ENCODE data around the gene ERCC6. TPM values are rescaled to one million over a fixed set of nuclear protein-coding genes. Genes with fewer than 3 reads are reported as not detected.

The ERCC6 gene
- total RNA-seq, 4 donors from 2014 or later, result 16.0 to 34.0 (median 22.4) TPM

GRCh38 chr10:49560526-49560925 lies 21.6 kb upstream of the ERCC6 start:
- H3K27ac ChIP-seq, result no peak overlapping the region
- 29 to 43% methylated on average over 1 to 2 of the region's 2 CpGs for WGBS, 2 donors (ENCODE audit: low coverage in 1 of 2)
- no peaks in the 10 kb centered on the region for H3K4me1 ChIP-seq
- no peaks in the 10 kb centered on the region for H3K36me3 ChIP-seq
- in situ Hi-C loops (cut with MboI; ENCODE audit: low pct_ligation_motif_present in 1 of 4, low pct_unique_long_range_greater_than_20kb in 1 of 4, low sequenced_read_pairs in 3 of 4), result no loop called here
- intact Hi-C loops (cut with DNase I; ENCODE audit: low total_unique reads), result no loop called here
- TF ChIP-seq POLR2A (IDR thresholded peaks at IDR 0.05), result no peak
- TF ChIP-seq POLR2AphosphoS5 (IDR thresholded peaks at IDR 0.05), result no peak
- TF ChIP-seq EP300 (IDR thresholded peaks at IDR 0.05; ENCODE audit: low read depth), result no peak
- no peak for TF ChIP-seq CTCF (IDR thresholded peaks at IDR 0.05)
- no peak for DNase-seq
- H3K27me3 ChIP-seq, result peaks cover 16% of the 10 kb centered on the region
- no peaks in the 10 kb centered on the region for H3K9me3 ChIP-seq
- H3K4me3 ChIP-seq, result no peak overlapping the region

- no peak for DNase-seq
- no peak overlapping the region for H3K27ac ChIP-seq
- no peak overlapping the region for H3K4me3 ChIP-seq
- no peak for TF ChIP-seq EP300 (IDR thresholded peaks at IDR 0.05; ENCODE audit: low read depth)
- no peak for TF ChIP-seq CTCF (IDR thresholded peaks at IDR 0.05)
- no peak for TF ChIP-seq POLR2AphosphoS5 (IDR thresholded peaks at IDR 0.05)
- TF ChIP-seq POLR2A (IDR thresholded peaks at IDR 0.05), result no peak
- intact Hi-C loops (cut with DNase I; ENCODE audit: low total_unique reads), result no loop called here
- H3K4me1 ChIP-seq, result no peaks in the 10 kb centered on the region
- WGBS, 2 donors (ENCODE audit: low coverage in 1 of 2), result 34 to 50% methylated on average over 1 of the region's 1 CpG
- H3K36me3 ChIP-seq, result no peaks in the 10 kb centered on the region
- H3K27me3 ChIP-seq, result peaks cover 16% of the 10 kb centered on the region
- no peaks in the 10 kb centered on the region for H3K9me3 ChIP-seq
- in situ Hi-C loops (cut with MboI; ENCODE audit: low pct_ligation_motif_present in 1 of 4, low pct_unique_long_range_greater_than_20kb in 1 of 4, low sequenced_read_pairs in 3 of 4), result no loop called here
Measured at GRCh38 chr10:49559476-49559875, 20.6 kb upstream of the ERCC6 start.

- in situ Hi-C loops (cut with MboI; ENCODE audit: low pct_ligation_motif_present in 1 of 4, low pct_unique_long_range_greater_than_20kb in 1 of 4, low sequenced_read_pairs in 3 of 4) (no loop called here), intact Hi-C loops (cut with DNase I; ENCODE audit: low total_unique reads) (no loop called here)
- 55 to 83% methylated on average over 3 to 5 of the region's 5 CpGs for WGBS, 2 donors (ENCODE audit: low coverage in 1 of 2)
- H3K4me3 ChIP-seq, result no peak overlapping the region
- H3K9me3 ChIP-seq, result no peaks in the 10 kb centered on the region
- no peak for DNase-seq
- no peaks in the 10 kb centered on the region for H3K36me3 ChIP-seq
- H3K27me3 ChIP-seq, result peaks cover 16% of the 10 kb centered on the region
- H3K27ac ChIP-seq, result no peak overlapping the region
- H3K4me1 ChIP-seq, result no peaks in the 10 kb centered on the region
- TF ChIP-seq EP300 (IDR thresholded peaks at IDR 0.05; ENCODE audit: low read depth), result no peak
- no peak for TF ChIP-seq CTCF (IDR thresholded peaks at IDR 0.05)
- TF ChIP-seq POLR2A (IDR thresholded peaks at IDR 0.05), result no peak
- TF ChIP-seq POLR2AphosphoS5 (IDR thresholded peaks at IDR 0.05), result no peak
Measured at GRCh38 chr10:49558190-49558589, 19.3 kb upstream of the ERCC6 start.

- in situ Hi-C loops (cut with MboI; ENCODE audit: low pct_ligation_motif_present in 1 of 4, low pct_unique_long_range_greater_than_20kb in 1 of 4, low sequenced_read_pairs in 3 of 4), result no loop called here
- no peaks in the 10 kb centered on the region for H3K9me3 ChIP-seq
- H3K27me3 ChIP-seq, result peaks cover 16% of the 10 kb centered on the region
- DNase-seq, result no peak
- H3K36me3 ChIP-seq, result no peaks in the 10 kb centered on the region
- intact Hi-C loops (cut with DNase I; ENCODE audit: low total_unique reads), result no loop called here
- H3K4me1 ChIP-seq, result no peaks in the 10 kb centered on the region
- TF ChIP-seq CTCF (IDR thresholded peaks at IDR 0.05) (no peak), POLR2AphosphoS5 (IDR thresholded peaks at IDR 0.05) (no peak), POLR2A (IDR thresholded peaks at IDR 0.05) (no peak), EP300 (IDR thresholded peaks at IDR 0.05; ENCODE audit: low read depth) (no peak)
- H3K4me3 ChIP-seq, result no peak overlapping the region
- 82 to 100% methylated on average over 1 to 2 of the region's 2 CpGs for WGBS, 2 donors (ENCODE audit: low coverage in 1 of 2)
- H3K27ac ChIP-seq, result no peak overlapping the region
Measured at GRCh38 chr10:49557681-49558080, 18.8 kb upstream of the ERCC6 start.

Measured in transverse colon (tissue), 4 donors.